ENCODE data around the gene CDHR4.
"Not testable (repeated sequence)": the region's sequence is repeated elsewhere in the genome, so short reads cannot be mapped to it uniquely, and the experiment has no call there.

CDHR4 gene, protein sequence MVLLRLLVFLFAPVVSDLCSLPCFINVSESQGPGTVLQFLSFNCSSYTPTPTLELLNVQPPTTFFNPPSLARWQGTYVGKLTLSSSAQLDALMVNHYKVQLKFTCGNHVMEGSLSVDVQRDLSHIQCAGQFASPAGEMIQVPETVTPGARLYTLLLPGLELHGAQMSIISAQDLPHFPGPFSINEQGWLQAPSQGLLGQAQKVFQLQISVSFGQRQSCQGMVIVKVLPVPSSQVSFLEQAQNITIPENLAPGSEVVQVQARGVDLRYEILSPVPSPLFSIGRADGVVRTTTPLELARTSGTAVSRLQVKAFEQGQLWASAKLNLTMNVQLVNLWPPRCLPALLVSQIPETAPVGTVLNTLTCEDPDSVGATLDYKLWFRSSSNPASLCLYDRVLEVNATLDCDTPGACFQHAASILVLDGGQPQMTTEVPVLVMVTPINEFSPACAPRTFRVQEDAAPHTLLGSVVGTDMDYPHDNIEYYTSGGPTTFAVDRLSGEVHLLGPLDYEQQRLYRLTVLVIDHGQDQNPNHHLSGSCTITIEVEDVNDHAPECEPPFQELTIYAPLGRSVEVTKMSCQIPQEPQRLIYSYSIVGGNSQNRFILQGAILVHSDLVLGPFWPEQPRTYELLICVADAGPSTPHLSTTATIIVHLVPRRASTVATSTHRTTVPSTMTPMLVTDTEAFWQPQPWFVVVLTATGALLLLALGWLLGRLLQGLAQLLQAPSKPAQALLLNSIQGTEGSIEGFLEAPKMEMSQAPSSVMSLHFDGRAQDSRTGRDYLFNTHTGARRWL

DNA sequence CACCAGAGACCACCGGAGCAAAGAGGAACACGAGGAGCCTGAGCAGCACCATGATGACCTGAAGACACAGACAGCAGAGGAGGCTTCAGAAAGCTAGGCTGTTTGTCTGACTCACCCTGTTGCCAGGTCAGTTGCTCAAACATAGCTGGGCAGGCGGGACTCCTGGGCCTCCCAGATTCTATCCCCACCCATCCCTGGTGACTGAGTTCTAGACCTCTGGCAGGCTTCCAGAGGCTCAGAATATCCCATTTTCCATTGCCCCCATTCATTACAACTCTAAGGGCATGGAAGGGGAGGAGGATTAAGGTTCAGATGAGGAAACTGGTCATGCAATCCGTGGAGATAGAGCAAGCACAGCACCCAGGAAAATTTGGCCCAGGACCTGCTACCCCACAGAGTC is at the start of gene CDHR4:
TSS of gene CDHR4 (minus strand) at position 113 of the 400 bp plus-strand sequence. CDS start at position 52, 61 bp downstream.
- no peak for DNase-seq

DNA sequence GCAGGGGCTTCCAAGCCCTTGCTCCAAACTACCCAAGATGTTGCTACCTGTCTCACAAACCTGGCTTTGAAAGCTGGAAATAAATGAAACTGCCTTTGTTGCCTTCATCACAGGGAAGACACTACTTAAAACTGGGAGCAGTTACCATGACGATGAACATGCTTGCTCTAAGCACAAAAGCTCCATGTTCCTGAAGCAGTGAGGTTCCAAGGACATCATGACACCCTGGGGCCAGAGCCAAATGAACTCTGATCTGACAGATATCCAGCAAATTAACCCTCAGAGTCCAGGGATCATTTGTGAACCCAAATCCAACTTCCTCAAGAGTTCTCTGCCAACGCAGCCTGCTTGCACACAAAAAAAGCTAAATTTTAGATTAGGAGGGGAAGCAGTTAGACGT is 46.0 kb upstream of the CDHR4 start:
- no peak for DNase-seq

DNA sequence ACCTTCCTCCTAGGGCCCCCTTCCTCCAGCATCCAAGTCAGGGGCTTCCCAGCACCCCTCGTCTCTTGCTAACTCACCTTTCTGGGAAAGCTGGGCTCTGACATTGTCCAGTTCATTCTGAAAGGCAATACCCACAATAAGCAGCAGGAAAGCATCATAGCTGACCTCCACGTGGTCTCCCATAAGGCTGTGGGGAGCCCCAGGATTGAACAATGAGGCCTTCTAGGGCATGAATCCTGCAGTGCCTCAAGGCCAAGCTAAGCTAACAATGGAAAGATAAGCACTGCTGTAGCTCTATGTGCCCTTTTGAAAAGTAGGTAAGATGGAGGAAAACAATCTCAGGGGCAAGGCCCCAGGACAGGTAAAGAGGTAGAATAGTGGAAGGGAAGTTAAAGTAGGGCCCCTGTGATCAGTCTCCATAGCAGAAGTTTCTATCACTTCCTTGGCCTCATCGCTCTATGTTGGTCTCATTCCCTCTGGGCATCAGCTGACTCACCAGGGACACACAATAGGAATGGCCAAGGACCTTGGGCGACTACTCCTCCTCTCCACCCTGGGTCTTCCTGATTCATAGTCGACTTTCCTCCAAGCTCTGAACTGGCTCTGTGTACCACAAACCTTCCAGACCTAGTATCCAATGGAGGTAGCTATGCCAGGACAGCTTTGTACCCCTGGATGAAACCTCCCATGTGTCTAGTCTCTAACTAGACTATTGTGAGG is 45.0 kb upstream of the CDHR4 start:
- no peak for DNase-seq

DNA sequence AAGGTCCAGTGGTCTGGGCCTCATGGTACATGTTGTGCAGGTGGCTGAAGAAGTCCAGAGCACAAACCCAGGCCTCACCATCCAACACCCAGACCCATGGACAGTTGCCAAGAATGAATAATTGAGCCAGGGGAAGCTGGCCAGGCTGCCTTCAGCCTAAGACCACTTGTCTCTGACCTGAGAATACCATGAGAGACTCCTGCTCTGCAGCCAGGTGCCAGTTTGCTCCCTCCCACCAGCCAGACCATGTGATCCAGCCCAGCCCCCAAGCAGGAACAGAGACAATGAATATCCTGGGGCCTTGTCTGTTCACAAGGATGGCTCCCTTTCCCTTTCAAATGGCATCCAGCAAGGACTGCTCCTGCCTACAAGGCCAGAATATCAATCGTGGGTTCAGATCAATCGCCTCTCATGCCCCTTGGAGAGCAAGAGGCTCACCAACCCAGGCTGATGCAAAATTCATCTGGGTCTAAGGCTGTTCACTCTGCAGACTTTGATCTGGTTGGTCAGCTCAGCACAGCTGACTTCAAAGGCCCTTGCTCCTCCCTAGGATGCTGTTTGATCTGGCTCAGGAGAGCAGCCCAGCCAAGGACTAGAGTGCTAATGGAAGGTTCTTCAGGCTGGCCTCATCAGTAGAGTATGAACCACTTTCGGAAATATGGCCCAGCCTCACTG is 43.3 kb upstream of the CDHR4 start:
- no peak for DNase-seq

DNA sequence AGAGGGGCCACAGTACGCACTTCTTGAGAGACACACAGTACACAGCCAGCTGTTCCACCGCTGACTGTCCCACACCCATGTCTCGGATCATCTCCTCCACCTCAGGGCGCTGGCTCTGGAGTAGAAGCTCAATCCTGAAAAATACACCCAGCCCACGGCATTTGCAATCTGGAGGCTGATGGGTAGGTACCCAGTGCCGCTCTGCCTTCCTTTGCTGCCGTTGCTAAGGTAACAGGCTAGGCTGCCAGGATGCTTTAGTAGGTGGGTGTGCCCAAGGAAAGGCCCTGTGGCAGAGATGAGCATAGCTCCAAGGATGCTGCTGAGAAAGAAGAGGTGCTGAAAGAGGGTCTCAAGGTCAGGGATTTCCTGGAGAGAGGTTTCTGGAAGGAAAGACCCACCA is 42.1 kb upstream of the CDHR4 start:
- no peak for DNase-seq

DNA sequence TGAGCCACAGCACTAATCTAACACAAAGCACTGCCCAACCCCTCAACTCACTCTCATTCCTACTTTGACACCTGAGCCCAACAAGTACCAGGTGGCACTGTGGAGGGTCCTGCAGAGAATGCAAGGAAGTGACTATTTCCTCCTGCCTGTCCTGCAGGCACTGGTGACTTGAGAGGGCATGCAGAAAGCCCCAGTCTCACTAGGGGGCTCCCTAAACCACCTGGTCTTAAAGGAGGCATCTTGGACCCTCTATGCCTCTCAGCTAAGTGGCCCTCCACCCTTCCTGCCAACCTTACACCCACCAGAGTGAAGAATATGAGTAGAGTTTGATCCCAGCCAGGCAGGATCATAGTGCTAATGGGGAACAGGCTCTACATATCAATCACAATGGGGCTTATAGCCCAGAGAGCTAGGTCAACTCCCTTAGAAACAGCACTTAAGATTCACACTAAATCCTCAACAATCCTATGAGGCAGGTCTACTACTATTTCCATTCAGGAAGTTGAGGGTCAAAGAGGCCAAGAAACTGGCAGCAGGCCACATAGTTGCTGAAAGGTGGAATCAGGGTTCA is 41.5 kb upstream of the CDHR4 start:
- no peak for DNase-seq

DNA sequence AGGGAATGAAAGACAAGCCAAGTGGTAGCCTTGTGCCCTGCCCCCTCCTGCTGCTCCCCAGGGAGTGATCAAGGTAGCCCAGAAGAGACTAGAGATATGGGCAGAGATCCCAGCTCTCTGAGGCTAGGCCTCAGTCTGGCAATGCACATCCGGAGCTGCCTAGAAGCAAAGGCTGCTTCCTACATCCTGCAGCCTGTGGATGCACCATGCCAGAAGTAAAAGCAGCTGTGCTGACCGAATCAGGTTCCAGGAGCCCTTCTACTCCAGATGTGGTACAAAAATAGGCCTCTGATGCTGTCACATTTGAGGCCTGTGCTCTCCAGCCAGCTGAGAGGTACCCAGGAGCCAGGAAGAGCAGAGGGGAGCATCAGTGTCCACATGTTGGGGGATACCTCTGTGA is 40.7 kb upstream of the CDHR4 start:
- DNase-seq = no peak

DNA sequence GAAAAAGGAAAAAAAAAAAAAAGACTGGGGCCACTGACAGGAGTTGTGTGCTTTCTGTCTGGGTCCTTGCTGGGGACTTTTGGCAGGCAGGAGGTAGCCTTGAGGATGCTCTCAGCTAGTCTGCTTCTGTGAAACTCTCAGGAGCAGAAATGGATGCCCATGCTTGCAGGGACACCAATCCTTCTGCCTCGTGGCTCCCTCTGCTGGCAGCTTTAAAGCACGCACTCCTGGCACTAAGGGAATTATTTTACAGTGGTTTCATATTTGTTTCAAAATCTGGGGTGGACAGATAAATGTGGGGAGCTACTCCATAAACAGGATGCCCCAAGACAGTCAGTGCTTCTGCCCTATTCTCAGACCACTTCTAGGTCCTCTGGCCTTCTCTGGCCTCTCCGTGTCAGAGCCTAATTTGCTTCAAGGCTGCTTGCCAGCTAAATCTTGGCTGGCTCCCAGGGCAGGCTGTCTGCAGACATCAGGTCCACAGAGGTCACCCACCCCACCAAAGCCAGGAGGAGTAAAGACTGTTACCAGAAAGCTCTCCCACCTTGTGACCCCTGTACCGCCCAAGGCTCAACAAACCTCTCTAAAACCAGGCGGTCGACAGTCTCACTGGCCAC is 39.6 kb upstream of the CDHR4 start:
- DNase-seq = peak; percentile 67

DNA sequence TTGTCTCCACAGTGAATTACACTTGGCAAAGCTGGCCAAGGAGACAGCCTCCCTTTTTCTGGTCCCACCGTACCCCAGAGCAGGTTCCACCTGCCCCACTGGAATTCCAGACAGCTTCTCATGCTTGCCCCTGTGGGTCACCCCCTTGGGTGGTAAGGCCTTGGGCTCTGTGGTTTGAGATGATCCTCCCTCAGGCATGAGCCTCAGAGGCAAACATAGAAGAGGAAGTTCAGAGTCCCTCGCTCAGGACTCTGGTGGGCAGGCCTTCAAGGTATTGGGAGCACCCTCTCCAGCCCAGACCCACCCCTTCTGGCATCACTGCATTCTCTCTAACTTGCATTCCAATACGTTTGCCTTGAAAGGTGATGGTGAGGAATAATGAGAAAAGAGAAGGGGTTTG is 31.7 kb upstream of the CDHR4 start:
- DNase-seq = no peak

DNA sequence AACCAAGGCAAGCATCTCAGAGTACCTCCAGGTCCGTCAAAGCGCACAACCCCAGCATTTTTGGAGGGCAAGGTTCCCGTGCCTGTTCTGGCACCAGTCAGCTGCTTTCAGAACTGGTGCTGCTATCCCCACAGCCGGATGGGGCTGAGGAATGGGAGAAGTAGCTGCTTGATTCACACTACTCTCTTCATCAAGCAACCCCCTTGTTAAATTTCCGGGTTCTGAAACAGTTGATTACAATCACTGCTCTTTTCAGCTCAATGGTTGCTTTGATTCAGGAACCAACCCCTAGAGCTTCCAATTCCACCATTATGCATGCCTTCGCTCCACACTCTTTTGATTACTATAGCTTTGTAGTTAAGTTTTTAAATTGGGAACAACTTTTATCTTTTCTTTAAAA is 26.3 kb upstream of the CDHR4 start:
- no peak for DNase-seq

DNA sequence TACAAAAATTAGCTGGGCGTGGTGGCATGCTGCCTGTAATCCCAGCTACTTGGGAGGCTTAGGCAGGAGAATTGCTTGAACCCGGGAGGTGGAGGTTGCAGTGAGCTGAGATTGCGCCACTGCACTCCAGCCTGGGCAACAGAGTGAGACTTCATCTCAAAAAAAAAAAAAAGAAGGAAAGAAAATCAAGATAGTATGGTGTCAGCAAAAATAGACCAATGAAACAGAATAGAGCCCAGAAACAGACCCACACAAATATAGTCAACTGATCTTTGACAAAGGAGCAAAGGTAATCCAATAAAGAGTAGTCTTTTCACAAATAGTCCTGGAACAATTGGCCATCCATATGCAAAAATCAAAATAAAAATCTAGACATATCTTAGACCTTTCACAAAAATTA is 23.5 kb upstream of the CDHR4 start:
- not testable (repeated sequence) for DNase-seq

DNA sequence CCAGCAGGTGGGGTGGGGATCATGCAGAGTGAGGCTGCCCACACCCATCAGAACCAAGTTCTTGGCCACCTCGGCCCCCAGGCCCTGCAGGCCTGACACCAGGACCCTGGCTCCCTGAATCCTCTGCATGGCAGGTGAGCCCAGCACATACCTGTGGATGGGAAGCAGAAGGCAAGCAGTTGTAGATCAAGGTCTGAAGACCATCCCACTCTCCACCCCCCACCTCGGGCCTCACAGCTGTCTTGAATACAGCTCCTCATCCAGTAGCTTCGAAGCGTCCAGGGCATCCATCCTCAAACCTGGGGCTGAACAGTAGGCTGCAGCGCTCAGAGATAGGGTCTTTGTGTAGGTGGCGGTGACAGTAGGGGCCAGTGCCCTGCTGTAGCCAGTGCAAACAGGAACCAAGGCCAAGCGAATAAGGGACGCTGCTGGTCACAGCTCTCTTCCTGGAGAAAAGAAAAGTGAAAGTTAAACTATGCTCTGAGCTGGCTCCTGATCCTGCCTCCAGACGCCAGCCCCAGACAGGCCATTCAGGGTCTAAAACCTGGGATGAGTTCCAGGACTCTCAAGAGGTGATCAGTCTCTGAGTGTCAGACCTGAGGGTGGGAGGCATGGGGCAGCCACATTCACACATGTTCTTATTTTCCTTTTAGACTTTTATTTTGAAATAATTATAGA is 14.0 kb upstream of the CDHR4 start, which contains the start of gene UBA7:
TSS of gene UBA7 (minus strand) at position 457 of the 678 bp plus-strand sequence. CDS start at position 291, 166 bp downstream.
- DNase-seq = peak; percentile 24

DNA sequence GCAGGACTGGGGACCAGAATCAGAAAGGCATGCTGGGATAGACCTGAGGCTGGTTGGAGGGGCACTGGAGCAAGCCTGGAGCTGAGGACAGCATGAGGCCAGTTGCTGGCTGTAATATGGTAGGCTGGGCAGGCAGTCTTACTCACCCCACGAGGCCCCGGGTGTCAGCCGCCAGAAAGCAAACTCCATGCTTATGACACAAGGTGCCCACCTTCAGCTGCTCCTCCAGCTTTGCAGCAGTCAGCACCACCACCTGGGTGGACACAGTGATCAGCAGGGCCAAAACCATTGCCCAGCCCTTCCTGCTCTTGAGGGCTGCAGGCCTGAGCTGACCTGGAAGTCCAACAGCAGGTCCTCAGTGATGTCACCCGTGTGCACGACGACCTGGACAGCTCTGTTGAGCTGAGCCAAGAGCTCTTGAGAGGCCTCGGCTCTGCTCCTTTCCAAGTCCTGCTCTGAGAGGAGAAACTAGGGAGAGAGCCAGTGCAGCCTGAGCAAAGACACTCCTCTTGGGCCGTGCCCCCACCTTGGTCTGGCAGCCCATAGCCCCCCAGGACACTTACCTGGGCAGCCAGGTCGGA is 13.3 kb upstream of the CDHR4 start:
- DNase-seq = no peak

DNA sequence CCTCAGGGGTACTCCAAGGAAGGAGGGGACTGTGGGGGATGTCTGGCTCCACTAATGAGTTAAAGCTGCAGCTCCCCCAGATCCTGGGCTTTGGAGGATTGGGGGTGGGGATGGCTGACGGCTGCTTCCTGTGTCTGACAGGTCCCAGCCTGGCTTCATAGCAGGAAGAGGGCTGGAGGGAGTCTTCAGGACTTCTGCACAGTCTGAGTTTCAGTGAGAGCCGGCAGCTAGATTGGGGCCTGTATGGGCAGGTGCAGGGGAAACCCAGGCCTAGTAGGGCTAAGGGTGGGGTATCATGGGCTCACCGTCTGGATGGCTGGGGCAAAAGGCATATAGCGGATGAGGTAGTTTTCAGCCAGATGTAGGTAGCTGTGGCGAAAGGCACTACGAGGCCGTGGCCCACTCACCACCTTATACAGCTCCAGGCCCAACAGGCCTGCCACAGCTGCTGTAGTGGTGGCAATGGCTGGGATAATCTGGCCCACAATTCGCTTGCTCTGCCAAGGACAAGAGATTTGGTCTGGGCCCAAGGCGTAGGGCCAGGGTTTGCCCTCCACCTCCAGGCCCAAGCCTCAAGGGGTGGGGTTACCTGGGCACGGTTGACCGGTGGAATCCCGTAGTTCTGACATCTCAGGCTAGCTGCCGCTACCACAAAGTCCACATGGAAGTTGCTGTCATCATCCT is 7.9 kb upstream of the CDHR4 start:
- no peak for DNase-seq

DNA sequence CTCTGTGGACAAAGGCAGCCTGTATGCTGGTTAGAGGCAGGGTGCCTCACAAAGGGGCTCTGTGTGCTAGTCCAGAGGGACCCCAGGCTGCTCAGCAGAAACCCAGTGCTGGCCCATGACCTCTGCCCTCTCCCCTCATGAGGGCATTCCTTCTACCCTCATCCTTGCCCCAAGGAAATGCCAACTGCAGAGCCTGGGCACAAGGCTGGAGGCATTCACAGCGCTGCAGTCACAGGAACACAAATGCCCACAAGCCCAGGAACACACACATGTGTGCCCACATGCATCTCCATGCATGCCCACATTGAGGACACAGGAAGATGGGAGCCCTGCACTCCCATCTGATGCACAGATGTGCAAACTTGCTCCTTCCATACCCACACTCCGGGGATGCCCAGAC is 7.2 kb upstream of the CDHR4 start:
- DNase-seq = no peak

DNA sequence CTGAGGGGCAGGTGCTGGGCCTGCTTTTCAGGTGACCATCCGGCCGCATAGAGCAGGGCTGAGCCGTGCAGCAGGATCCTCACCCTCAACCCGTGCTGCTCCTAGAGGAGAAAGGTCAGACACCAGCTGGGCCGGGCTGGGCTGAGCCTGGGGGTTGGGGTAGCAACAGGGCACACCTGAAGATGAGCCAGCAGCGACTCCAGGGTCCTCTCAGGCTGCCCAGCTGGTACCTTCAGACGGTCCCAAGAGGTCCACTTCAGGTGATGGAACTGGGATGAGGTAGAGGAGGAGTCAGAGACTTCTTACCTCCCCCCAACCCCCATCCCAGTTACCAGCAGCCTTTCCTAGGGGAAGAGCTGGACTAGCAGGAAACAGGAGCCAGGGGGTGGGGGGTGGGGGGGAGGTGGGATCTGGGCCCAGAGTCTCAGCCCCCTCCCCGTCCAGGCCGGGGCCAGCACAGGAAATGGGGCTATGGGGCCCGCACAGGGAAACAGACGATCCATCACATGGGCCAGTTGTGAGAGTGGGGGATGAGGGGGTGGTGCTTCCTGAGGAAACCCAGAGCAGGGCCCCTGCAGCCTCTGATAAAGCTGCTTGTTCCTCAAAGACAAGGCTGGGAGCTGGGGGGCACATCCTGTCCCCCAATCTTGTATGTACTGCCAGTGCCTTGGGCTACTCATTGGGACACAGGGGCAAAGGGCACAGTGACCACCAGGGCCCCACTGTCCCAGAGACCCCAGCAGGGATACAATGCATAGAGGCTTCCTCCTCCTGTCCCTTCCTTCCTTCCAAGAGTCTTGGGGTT is 6.4 kb upstream of the CDHR4 start:
- DNase-seq = no peak

DNA sequence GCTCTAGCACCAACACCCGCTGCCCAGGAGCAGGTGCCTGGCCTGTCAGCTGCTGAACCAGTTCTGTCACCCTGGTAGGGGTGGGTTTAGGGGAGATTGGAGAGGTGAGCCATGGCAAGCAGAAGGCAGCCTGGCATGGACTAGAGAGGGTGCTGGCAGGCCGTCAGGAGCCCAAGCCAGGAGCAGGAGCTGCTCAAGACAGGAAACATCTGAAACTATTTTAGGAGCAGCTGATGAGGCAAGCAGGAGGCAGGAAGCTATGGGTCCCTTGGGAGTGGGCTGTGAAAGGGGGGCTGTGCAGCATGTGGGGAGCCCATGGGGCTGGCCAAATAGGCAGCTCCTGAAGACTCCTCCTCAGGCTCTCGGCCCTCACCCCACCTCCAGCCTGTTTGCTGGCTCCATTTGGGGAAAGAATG is 5.7 kb upstream of the CDHR4 start:
- DNase-seq = no peak

DNA sequence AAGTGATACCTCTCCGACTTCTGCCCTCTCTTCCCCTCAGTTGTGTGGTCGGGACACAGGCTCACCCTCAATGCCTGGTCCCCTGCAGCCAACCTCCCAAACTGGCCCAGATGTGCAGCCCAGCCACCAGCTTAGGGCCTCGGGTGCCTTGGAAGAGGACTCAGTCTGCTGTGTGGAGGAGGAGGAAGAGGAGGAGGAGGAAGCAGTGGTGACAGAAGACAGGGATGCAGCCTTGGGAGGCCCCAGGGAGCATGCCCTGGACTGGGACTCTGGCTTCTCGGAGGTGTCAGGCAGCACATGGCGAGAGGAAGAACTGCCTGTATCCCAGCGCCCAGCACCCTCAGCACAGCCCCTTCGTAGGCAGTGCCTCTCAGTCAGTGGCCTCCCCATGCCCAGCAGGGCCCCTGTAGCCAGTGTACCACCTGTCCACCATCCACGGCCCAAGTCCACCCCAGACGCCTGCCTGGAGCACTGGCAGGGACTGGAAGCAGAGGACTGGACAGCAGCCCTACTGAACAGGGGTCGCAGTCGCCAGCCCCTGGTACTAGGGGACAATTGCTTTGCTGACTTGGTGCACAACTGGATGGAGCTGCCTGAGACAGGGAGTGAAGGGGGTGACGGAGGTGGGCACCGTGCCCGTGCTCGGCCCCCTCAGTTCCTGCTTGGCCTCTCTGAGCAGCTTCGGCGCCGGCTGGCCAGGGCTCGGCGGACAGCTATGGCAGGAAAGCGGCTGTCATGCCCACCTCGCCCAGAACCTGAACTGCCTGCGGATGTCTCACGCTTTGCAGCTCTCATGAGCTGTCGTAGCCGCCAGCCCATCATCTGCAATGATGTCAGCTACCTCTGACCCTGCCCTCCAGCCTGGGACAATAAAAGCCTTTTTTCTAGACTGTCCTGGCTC is 4.7 kb upstream of the CDHR4 start:
- DNase-seq = no peak

Measured in activated effector memory CD4-positive, alpha-beta T cell treated with Interleukin-2 at 50 U/mL for 16 hours (primary cell).